T-helper 2 cell treated with Interferon-gamma antibody and Interleukin-4, amounts not matched to agents 100 ng/mL and 5 ng/mL, for 36 hours (primary cell): Measurements from ENCODE around the gene GALNT7. TPM values are rescaled to one million over a fixed set of nuclear protein-coding genes. Genes with fewer than 3 reads are reported as not detected.

ENCODE experiments used
- intact Hi-C: fragments of 100-400 bp; cut with micrococcal nuclease; formaldehyde crosslinking; loops from one replicate; pipeline ENCODE4 v1.15.1; 2023
- total RNA-seq: library from RNA; stranded (reverse); gene quantifications from 2 replicates; pipeline ENCODE4 v1.2.3, GENCODE V29; 2022

The GALNT7 gene
- total RNA-seq, 1 donor from 2014 or later: 20.5 TPM

DNA sequence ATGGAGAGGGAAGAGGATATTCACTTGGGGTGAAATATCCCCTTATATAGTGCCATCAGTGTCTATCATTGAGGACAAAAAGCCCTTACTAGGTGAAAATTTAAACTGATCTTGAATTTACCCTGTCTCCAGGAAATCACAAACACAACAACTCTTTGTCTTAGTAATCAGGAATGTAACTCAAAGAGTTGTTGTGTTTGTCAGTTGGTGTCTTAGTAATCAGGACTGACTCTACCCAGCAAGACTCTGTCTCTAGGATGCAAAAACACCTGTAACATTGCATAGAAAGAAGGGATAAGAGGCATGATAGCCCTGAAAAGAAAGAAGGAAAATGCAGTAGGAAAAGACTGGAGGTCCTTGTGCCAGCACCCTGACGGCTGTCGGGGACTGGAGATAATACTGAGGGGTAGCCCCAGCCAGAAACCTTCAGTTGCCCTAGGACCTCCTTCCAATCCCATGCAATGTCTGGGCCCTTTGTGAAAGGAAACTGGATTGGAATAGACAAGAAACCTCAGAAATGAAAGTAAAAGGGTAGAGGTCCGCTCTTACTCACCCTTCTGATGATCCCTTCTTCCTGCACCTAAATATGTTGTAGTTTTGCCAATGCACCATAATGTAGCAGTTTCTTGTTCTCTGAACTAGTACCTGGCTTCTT lies 120.2 kb downstream of the GALNT7 start:
- intact Hi-C loops: loop anchor here (1.0 kb wide), 1 partner anchor 128 kb away; no protein-coding TSS in a partner anchor

DNA sequence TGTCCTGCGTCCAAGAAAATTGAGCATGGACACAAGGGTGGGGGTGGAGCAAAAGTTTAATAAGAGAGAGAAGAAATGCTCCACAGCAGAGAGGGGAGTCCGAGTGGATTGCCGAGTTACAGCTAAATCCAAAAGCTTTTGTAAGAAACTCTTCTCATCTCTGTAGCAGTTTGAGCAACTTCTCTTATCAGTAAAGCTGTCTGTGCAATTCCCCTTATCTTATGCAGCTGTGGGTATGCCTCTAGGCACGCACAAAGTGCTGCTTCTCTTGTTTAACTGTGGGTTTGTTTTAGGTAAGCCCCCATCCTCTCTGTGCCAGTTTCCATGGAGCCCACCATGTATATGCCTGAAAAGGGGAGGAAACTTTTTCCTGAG lies 120.7 kb downstream of the GALNT7 start:
- intact Hi-C loops: no loop called here

DNA sequence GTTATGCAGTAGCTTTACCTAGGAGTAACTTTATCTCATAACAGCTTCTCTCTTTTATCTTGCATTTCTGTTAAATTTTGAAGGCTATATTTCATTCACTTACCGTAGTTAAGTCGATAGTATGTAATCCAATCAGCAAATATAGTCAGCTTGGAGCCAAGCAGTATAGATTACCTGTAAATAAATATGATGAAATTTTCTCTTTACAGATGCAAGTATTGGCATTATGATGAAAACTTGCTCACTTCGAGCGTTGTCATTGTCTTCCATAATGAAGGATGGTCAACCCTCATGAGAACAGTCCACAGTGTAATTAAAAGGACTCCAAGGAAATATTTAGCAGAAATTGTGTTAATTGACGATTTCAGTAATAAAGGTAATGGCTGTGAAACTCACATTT lies 123.3 kb downstream of the GALNT7 start:
- intact Hi-C loops: no loop called here

DNA sequence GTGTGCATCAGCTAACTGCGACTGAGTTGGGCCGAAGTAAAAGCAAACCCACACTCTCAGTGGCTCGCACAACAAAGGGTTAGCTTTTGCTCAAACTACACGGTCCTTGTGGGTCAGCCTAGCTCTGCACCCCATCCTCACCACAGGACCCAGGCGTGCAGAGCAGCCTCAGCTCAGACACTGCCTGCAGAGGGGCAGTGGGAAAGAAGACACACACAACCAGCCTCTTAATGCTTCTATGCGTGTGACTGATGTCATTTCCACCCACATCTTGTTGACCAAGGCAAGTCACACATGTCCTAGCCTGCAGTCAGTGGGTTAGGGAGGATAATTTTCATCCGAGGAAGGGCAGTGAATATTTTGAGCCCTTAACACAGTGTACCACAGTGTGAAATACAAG lies 125.1 kb downstream of the GALNT7 start:
- intact Hi-C loops: no loop called here

DNA sequence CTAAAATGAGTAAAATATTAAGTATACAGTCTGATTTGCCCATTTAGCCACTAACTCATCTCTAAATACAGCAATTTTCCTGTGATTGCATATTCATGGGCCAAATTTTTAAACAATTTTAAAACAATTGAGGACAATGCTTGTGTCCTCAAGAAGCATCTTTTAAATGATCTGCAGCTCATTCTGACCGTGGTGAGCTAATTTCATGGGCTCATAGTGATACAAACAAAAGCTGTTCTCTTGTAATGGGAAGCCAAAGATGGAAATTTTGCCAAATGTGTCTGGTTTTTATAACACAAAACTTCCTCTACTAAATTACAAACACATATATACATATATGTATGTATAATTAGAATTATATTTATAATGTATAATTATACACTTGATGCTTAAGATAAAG lies 125.8 kb downstream of the GALNT7 start:
- intact Hi-C loops: no loop called here

DNA sequence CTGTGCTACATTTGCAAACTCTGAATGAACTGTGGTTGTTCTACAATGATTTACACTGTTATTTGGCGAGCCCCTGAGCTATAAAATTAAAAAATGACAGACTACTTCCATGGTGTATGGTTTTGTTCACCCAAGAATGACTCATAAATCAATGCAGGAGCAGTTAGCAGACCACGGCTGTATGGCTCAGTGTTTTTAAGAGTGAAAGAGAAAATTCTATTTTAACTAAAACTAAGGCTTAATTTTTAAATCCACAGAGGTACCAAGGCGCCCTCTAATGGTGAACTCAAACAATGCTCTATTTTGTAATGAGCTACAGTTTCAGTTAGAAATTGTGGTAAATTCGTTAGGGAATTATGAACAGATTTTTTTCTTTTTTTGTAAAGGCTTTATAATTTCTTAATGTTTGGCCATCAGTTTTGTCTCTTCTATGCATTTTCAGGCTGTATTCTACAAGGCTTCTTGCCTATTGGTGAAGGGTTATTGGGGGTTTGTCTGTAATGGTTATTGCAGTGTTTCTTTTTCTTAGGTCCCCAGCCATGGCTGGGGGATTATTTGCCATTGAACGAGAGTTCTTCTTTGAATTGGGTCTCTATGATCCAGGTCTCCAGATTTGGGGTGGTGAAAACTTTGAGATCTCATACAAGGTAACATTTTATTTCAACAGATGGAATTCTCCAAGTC lies 133.0 kb downstream of the GALNT7 start:
- intact Hi-C loops: loop anchor here (1.0 kb wide), 1 partner anchor 288 kb away; no protein-coding TSS in a partner anchor

DNA sequence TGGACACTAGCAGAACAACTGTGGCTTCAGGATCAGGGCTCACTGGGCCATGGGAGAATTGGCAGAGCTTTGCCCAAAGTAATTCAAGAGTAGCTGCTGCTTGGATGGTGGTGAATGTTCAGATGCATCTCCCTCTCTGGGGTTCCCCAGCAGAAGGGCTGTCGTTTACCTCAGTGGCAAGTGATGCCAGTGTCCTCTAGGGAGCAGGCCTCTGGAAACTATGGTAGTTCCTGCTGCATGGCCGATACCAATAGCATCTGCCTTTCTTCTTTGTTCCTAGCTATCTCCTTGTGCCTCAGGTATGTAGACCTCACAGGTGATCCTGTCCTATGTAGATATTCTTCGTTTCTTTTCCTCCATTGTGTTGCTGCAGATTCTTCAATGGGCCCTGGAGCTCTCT lies 139.2 kb downstream of the GALNT7 start:
- intact Hi-C loops: no loop called here

DNA sequence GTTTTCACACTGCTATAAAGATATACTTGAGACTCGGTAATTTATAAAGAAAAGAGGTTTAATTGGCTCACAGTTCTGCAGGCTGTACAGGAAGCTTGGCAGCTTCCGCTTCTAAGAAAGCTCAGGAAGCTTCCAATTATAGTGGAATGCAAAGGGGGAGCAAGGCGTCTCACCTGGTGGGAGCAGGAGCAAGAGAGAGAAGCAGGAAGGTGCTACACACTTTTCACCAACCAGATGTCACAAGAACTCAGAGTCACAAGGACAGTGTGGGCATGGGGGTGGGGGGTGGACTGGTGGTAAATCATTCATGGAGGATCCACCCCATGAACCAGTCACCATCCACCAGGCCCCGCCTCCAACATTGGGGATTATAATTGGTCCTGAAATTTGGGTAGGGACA lies 142.8 kb downstream of the GALNT7 start:
- intact Hi-C loops: no loop called here

DNA sequence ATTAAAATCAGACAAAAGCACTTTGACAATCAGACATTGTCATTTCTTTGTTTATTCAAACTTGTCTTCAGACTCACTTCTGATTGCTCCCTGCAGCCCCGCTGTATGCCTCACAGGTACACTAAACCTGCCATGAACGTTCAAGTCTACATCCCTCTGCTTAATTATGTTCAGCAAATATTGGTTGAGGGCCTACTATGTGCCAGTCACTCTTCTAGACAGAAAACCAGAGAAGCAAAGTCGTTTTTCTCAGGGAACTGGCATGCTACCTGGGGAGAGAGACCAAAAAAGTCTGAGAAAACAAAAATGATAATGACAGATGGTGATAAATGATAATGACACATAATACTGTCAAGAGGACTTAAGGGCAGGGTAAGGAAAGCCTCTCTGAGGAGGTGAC lies 146.1 kb downstream of the GALNT7 start:
- intact Hi-C loops: loop anchor here (5.0 kb wide), 1 partner anchor 178 kb away; no protein-coding TSS in a partner anchor

DNA sequence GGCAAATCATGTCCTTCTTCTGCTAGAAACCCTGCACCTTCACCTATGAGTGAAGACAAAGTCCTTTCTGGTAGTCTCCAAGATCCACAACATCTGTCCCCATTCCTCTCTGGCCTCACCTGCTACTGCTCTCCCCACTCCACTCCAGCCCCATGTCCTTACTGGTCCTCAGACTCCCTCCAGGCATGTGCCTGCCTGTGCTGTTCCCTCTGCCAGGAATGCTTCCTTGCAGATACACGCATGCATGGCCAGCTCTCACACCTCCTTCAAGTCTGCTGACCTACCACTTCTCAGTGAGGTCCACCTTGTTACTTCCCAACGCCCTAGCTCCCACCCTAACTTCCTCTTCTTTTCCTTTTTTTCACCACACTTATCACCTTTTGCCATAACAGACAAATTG lies 147.4 kb downstream of the GALNT7 start:
- intact Hi-C loops: loop anchor here (5.0 kb wide), 1 partner anchor 176 kb away; no protein-coding TSS in a partner anchor

DNA sequence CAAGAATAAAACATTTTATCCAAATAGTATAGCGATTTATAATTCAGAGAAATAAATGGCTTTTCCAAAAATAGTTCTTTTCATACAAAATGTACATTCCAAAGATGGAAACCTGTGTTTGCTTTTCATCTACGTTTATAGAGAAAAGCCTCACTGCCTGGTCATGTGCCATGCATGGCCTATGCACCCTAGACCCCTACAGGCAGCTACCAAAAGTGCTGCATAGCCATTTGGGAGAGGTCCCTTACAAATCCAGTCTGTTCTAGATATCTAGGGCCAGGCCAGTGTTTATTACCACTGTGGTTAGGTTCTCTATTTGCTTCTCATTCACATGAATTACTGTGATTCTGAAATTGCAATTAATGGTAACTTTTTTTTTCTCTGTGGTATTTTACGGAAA lies 148.4 kb downstream of the GALNT7 start:
- intact Hi-C loops: loop anchor here (5.0 kb wide), 1 partner anchor 175 kb away; no protein-coding TSS in a partner anchor

DNA sequence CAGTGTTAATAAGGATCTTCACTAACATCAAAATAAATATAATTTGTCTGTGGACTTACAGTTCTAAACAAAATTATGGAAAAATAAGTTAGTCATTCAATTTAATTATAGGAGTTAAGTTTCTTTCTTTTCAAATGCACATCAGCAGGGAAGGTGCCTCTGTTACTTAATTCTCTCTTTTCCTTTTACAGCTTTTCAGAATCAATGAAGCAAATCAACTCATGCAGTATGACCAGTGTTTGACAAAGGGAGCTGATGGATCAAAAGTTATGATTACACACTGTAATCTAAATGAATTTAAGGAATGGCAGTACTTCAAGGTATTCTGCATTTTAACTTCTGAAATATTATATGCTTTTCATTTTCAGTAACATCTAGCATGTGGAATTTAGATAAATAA lies 149.6 kb downstream of the GALNT7 start:
- intact Hi-C loops: loop anchor here (5.0 kb wide), 1 partner anchor 174 kb away; no protein-coding TSS in a partner anchor

DNA sequence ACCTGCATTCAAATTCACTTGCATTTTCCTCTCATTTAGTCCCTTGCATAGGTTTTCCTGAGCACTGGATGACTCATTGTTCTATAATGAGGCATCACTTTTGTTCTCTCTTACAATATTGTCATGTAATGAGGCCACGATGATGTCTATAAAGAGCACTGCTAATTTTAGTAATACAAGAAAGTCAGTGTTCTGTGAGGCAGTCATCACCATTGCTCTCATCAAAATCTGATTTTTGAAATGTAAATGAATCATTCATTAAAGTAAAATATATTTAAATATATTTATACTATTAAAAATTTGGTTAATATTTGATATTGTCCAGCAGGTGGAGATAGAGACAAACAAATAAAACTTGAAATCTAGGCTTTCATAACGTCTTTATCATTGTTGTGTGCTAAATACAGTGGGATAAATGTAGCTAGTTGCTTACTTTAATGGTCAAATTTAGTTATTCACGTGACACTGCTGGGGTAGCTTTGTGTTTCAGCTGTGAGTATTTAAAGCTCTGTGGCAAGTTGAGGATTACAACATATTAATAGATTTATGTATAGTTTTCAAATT lies 150.1 kb downstream of the GALNT7 start:
- intact Hi-C loops: loop anchor here (1.0 to 5.0 kb wide), 2 partner anchors 99 to 174 kb away; no protein-coding TSS in a partner anchor

DNA sequence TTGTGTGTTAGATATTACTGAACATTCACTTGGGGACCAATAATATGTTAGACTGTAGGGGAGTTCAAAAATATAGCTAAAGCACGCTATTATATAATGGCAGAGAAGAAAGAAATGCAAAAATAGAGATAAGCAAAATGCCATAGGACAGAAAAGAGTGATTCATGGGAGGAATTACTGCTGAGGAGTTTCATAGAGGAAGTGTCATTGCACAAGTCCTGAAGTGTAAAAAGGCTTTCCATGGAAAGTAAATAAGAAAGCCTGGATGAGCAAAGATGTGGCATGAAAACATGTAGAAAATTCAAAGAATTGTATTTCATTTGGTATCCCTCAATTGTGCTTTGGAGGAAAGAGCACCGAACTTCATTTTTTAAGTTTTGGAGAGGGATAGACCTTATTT lies 151.1 kb downstream of the GALNT7 start:
- intact Hi-C loops: loop anchor here (1.0 to 5.0 kb wide), 2 partner anchors 98 to 173 kb away; no protein-coding TSS in a partner anchor

DNA sequence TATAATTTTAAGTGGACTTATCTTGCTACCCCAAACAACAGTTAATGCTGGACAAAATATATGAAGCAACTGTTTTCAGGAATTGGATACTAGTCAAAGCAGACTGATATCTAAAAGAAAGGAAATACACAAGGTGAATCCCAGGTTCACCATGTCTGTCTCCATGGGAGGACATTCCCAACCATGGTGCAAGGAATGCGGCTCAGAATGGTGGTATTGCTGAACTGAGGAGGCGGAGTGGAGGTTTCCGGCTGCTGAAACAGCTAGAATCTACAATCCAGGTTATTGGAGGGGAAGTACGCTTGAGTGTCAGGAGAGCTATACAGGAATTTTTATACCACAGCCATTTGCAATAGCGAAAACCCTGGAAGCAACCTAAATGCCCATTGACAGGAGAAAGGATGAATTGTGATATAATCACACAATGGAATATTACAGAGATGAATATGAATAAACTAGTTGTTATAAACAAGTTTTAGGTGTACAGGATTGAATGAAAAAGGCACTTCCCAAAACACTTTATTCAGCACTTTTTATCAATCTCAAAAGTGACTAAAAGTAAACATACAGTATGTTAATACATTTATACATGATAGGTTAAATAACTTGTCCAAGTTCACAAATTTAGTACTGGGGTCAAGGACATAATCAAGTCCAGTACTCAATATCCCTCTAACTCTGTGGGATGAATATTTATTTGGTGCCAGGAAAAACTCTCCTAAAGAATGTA lies 156.6 kb downstream of the GALNT7 start:
- intact Hi-C loops: no loop called here

DNA sequence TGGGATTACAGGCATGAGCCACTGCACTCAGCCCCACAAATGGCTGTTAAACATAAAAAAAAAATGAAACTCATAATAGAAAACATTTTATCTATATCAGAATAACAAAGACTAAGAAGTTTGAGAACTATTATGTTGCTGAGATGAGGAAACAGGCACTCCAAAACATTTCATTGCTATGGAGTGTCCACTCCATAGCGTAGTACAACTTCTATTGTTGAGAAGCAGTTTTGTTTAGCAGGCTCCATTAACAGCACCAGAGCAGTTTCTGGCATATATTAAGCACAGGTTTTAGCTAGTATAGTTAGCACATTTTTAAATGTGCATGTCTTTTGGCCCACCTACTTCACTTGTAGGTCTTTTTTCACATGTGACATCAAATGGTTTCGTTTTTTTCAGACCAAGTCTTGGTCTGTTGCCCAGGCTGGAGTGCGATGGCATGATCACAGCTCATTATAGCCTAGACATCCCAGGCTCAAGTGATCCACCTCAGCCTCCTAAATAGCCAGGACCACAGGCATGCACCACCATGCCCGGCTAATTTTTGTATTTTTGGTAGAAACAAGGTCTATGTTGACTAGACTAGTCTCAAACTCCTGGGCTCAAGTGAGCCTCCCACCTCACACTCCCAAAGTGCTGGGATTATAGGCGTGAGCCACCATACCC lies 159.8 kb downstream of the GALNT7 start:
- intact Hi-C loops: no loop called here

DNA sequence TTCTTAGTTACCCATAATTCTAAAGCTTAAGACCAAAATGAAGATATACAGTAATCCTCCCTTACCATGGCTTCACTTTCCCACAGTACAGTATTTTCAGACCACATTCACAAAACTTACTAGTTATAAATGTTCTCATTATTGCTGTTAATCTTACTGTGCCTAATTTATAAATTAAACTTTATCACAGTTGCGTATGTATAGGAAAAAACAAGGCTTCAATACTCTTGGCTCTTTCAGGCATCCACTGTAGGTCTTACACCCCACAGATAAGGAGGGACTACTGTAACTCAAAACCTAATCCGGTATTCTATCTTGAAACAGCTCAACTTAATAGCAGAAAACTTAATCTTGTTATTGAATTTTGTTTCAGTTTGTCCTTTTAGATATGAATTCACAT lies 162.0 kb downstream of the GALNT7 start:
- intact Hi-C loops: no loop called here

DNA sequence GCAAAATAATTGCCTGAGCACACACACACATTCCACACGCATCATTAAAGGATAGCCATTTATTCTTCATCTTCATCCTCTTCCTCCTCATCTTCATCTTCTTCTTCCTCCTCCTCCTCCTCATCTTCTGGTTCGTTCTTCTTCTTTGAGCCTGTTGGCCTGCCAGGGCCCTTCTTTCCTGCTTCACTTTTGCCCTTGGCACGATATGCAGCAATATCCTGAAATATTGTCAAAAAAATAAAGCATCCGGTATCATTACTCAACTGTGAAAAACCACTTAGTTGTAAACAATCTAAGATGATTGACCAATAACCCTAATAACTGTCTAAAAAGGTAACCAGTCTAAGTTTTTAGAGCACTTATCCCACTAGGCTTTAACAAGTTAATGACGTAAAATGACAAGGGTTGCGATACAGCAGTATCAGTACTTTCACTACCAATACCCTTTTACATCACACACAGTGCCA lies 163.4 kb downstream of the GALNT7 start:
- intact Hi-C loops: no loop called here

DNA sequence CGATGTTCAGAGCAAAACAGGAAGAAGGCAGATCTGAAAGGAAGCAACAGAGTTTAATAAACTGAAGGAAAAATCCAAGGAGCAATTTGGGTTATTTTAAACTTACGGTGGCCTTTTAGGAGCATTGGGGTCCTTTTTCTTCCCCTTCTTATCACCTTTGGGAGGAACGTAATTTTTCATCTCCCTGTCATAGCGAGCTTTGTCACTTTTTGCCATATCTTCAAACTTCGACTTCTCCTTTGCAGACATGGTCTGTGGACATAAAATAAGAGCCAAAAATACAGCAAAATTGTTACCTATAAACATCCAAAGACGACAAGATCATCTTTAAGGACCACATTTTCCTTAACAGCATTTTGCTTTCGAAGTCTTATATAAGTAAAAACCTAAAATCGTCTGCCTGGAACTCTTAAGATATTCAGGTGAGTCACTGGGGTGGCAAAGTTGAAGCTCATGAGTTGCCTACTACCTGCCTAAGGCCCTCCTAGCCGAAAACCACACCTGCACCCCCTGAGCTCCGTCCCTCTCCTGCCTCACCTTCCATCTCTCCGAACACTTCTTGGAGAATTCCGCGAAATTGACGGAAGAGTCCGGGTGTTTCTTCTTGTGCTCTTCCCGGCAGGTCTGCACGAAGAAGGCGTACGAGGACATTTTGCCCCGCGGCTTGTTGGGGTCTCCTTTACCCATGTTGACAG lies 164.5 kb downstream of the GALNT7 start:
- intact Hi-C loops: no loop called here

DNA sequence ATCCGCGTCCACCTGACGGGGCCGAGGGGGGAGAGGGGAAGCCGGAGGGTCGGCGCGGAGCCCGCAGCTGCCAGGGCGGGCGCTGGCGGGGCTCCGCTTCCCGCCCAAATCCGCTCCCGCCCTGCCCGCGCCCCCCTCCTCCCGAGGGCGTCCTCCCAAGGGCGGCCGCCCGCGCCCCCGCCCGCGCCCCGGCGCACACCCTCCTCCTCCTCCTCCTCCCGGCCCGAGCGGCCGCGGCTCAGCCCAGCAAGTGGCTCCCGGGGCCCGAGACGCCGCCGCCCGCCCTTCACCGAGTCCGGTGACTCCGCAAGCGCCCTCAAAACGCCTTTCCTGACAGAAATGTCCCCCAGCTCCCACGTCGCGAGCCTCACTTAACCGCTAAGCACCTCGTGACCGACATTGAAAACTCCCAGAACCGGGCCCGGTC lies 165.1 kb downstream of the GALNT7 start:
- intact Hi-C loops: loop anchor here (1.0 kb wide), 3 partner anchors 37 to 950 kb away; partner anchors contain the start of genes CEP44, FBXO8 and SAP30
